Measurements from ENCODE around the gene C19orf25. TPM values are rescaled to one million over a fixed set of nuclear protein-coding genes. Genes with fewer than 3 reads are reported as not detected.

Gene C19orf25
- total RNA-seq, 1 donor, result 30.0 TPM

- no peak for TF ChIP-seq CTCF (IDR thresholded peaks at IDR 0.05; ENCODE audit: extremely low read depth, low read depth, low read length)
These were observed 31.5 kb downstream of the C19orf25 start for GRCh38 chr19:1447504-1447903.

DNA sequence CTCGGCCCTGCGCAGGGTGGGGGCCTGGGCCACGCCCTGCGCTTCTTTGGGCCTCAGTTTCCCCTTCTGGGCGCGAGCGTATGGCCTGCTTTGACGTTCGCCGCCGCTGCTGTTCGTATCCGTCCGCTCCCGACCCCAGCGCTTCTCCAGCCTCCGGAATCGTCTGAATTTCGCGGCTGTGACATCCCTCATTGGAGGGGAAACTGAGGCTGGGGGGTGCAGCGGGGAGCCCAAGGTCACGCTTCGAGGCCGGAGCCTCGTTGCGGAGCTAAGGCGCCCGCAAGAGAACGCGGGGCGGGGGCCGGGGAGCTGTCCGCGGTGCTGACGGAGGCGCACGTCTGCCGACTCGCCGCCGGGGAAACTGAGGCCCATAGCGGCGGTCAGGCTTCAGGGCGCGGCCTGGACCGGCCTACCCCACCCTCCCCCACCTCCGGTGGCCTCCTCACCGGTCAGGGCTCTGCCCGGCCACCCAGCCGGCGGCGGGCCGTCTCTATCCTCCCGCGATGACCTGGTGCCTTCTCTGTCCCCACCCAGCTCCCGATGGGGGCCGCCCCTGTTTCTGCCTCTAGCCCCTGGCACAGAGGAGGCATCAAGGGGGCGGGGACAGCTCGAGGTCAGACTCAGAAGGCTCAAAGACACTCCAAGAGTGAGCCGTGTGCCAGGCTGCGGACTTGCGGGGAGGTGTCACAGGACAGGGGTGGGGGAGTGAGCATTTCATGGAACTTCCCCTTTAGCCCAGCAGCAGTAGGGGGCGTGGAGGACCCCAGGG is 32.1 kb downstream of the C19orf25 start:
- Histone ChIP-seq H4K20me1 (ENCODE audit: insufficient read depth, low read length) (peaks cover 44% of the 10 kb centered on the region), H3K4me2 (ENCODE audit: insufficient read depth, low read length) (no peak overlapping the region), H3K27ac (ENCODE audit: low read depth, low read length) (no peak overlapping the region), H3K4me3 (ENCODE audit: insufficient read depth, low read length) (no peak overlapping the region), H3K79me2 (ENCODE audit: insufficient read depth, low read length) (peaks cover 2% of the 10 kb centered on the region), H3K27me3 (ENCODE audit: insufficient read depth, low read length) (peaks cover 60% of the 10 kb centered on the region), H3K9me3 (ENCODE audit: low read depth, low read length) (no peaks in the 10 kb centered on the region), H3K4me1 (ENCODE audit: insufficient read depth, low read length) (peaks cover 3% of the 10 kb centered on the region), H2AFZ (ENCODE audit: low read length) (no peak overlapping the region), H3K36me3 (ENCODE audit: insufficient read depth, low read length) (peaks cover 14% of the 10 kb centered on the region)
- DNase-seq (ENCODE audit: insufficient read length, low spot score, missing footprints), result peak; percentile 93
- TF ChIP-seq CTCF (IDR thresholded peaks at IDR 0.05; ENCODE audit: extremely low read depth, low read depth, low read length), result no peak

More at GRCh38 chr19:1447504-1447903, 31.5 kb downstream of the C19orf25 start:
- Histone ChIP-seq H3K4me2 (ENCODE audit: insufficient read depth, low read length) (no peak overlapping the region), H4K20me1 (ENCODE audit: insufficient read depth, low read length) (peaks cover 41% of the 10 kb centered on the region), H3K4me1 (ENCODE audit: insufficient read depth, low read length) (peaks cover 3% of the 10 kb centered on the region), H3K79me2 (ENCODE audit: insufficient read depth, low read length) (no peaks in the 10 kb centered on the region), H3K27me3 (ENCODE audit: insufficient read depth, low read length) (peaks cover 66% of the 10 kb centered on the region), H3K27ac (ENCODE audit: low read depth, low read length) (no peak overlapping the region), H3K36me3 (ENCODE audit: insufficient read depth, low read length) (peaks cover 8% of the 10 kb centered on the region), H3K9me3 (ENCODE audit: low read depth, low read length) (no peaks in the 10 kb centered on the region), H3K4me3 (ENCODE audit: insufficient read depth, low read length) (no peak overlapping the region), H2AFZ (ENCODE audit: low read length) (no peak overlapping the region)
- DNase-seq (ENCODE audit: insufficient read length, low spot score, missing footprints), result peak; percentile 84

DNA sequence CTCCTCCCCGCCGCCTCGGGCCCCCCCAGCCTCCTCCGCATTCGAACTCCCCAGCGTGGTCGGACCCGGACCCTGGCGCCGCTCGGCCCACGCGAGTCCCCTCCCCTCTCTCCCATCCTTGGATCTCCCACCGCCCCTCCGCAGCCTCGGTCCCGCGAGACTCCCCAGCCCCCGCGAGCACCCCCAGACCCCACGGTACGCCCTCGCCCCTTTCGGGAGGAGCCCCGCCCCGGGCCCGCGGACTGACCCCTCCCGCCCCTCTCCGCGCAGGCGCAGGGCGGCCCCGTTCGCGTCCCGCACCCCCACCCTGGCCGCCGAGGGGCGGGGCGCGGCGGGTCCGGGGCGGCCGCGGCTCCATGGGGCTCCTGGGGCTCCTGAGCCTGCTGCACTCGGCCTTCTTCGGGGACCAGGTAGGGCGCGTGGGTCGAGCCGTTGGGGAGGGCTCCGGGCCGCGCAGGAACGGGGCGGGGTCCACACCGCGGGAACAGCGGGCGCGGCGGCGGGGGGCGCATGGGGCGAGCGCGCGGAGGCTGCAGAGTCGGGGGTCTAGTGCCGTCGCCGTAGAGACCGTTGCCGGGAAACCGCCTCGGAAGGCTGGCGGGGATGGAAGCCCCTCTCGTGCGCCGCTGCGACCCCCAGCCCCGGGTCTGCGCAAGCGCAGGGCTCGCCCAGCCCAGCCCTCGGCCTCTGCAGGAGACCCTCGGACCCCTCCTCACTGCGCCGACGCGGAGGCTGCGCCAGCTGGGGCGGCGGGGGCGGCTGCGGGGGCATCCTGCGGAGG is 32.9 kb downstream of the C19orf25 start:
- no peak overlapping the region for H2AFZ ChIP-seq (ENCODE audit: low read length)
- H3K36me3 ChIP-seq (ENCODE audit: insufficient read depth, low read length), result peaks cover 22% of the 10 kb centered on the region
- H4K20me1 ChIP-seq (ENCODE audit: insufficient read depth, low read length), result peaks cover 52% of the 10 kb centered on the region
- peaks cover 9% of the 10 kb centered on the region for H3K79me2 ChIP-seq (ENCODE audit: insufficient read depth, low read length)
- H3K27ac ChIP-seq (ENCODE audit: low read depth, low read length), result no peak overlapping the region
- no peak overlapping the region for H3K4me3 ChIP-seq (ENCODE audit: insufficient read depth, low read length)
- peaks cover 52% of the 10 kb centered on the region for H3K27me3 ChIP-seq (ENCODE audit: insufficient read depth, low read length)
- H3K4me2 ChIP-seq (ENCODE audit: insufficient read depth, low read length), result no peak overlapping the region
- H3K9me3 ChIP-seq (ENCODE audit: low read depth, low read length), result no peaks in the 10 kb centered on the region
- DNase-seq (ENCODE audit: insufficient read length, low spot score, missing footprints), result peak; percentile 92
- H3K4me1 ChIP-seq (ENCODE audit: insufficient read depth, low read length), result peaks cover 3% of the 10 kb centered on the region
- no peak for TF ChIP-seq CTCF (IDR thresholded peaks at IDR 0.05; ENCODE audit: extremely low read depth, low read depth, low read length)
